Panc1 (cell line): ENCODE data around the gene GGTLC1. TPM values are rescaled to one million over a fixed set of nuclear protein-coding genes. Genes with fewer than 3 reads are reported as not detected.
"Not testable (repeated sequence)": the region's sequence is repeated elsewhere in the genome, so short reads cannot be mapped to it uniquely, and the experiment has no call there.

Experiments
- ATAC-seq: fragments of 200-7000 bp; cut with Tn5 transposase; 2 replicates; pipeline ENCODE4 v1.9.1; 2020; ENCODE audit warnings: mild to moderate bottlenecking, moderate library complexity
- BruUV-seq: library from RNA; stranded (reverse); fragments of 400-500 nt; replicated peaks from 2 replicates; lab custom pipeline; 2021; lab: Mats Ljungman, UMichigan
- CTCF ChIA-PET: fragments of 300-600 bp; sonication (Branson Sonifier 250); formaldehyde crosslinking; loops from one replicate; lab custom pipeline; 2022; ENCODE audit warnings: antibody characterized with exemption; lab: Charles Lee
- POLR2A ChIA-PET: fragments of 300-600 bp; sonication (Branson Sonifier 250); formaldehyde crosslinking; loops from one replicate; lab custom pipeline; 2022; ENCODE audit warnings: antibody characterized with exemption; lab: Charles Lee
- DNase-seq: peaks from one replicate; pipeline ENCODE4 v3.0.0-alpha.2; 2010; ENCODE audit warnings: low read depth, low spot score
- H3K27ac ChIP-seq: 2 replicates; pipeline ENCODE4 v1.5.1; 2011; ENCODE audit warnings: mild to moderate bottlenecking, low read length, inconsistent platforms
- H3K27me3 ChIP-seq: fragments of 200-500 bp; sonication (Bioruptor generic); 2 replicates; pipeline ENCODE4 v1.6.0; 2014; ENCODE audit warnings: low read length, inconsistent platforms; ENCODE audit not compliant: control insufficient read depth, insufficient read depth
- H3K36me3 ChIP-seq: fragments of 200-500 bp; sonication (Bioruptor generic); 2 replicates; pipeline ENCODE4 v1.5.1; 2014; ENCODE audit warnings: inconsistent platforms, mild to moderate bottlenecking, low read length, moderate library complexity; ENCODE audit not compliant: control insufficient read depth, insufficient read depth
- H3K4me1 ChIP-seq: 2 replicates; pipeline ENCODE4 v1.5.1; 2011; ENCODE audit warnings: inconsistent platforms, mild to moderate bottlenecking, low read length, moderate library complexity; ENCODE audit not compliant: control insufficient read depth, insufficient read depth
- H3K4me3 ChIP-seq, 2 experiments: 2 replicates each; pipeline ENCODE4 v1.5.1; 2011 to 2012; ENCODE audit warnings: low read depth in 2 of 2, low read length in 2 of 2, mild to moderate bottlenecking in 2 of 2, inconsistent platforms in 1 of 2, moderate library complexity in 1 of 2
- H3K9me3 ChIP-seq: fragments of 200-500 bp; sonication (Bioruptor generic); 2 replicates; pipeline ENCODE4 v1.5.1; 2014; ENCODE audit warnings: low read depth, mild to moderate bottlenecking, inconsistent platforms, low read length, moderate library complexity; ENCODE audit not compliant: control insufficient read depth, insufficient read depth
- CTCF ChIP-seq: fragments of 450-650 bp; IDR thresholded peaks from 2 replicates; pipeline ENCODE4 v1.5.1; 2017; ENCODE audit warnings: mild to moderate bottlenecking
- POLR2AphosphoS5 ChIP-seq: IDR thresholded peaks from 2 replicates; pipeline ENCODE4 v1.6.1; 2012; ENCODE audit warnings: mild to moderate bottlenecking, low read depth, low read length, moderate library complexity
- REST ChIP-seq, 2 experiments: IDR thresholded peaks; 2 replicates each; pipeline ENCODE4 v1.6.1; 2011 to 2012; ENCODE audit warnings: low read depth in 2 of 2, control low read depth in 1 of 2, low read length in 1 of 2, mild to moderate bottlenecking in 1 of 2, moderate library complexity in 1 of 2; ENCODE audit not compliant: insufficient read depth in 1 of 2
- SIN3A ChIP-seq: IDR thresholded peaks from 2 replicates; pipeline ENCODE4 v1.6.1; 2012; ENCODE audit warnings: low read depth, mild to moderate bottlenecking, low read length, moderate library complexity, borderline replicate concordance; ENCODE audit not compliant: insufficient read depth
- TCF7L2 ChIP-seq: IDR thresholded peaks from 2 replicates; pipeline ENCODE4 v1.6.1; 2011; ENCODE audit warnings: mild to moderate bottlenecking, low read depth, low read length, inconsistent platforms
- in situ Hi-C: cut with HindIII; loops from 2 replicates; pipeline ENCODE4 v1.10.0; 2016; ENCODE audit warnings: low sequenced_read_pairs, low pct_unique_long_range_greater_than_20kb
- intact Hi-C: fragments of 100-400 bp; cut with micrococcal nuclease; formaldehyde crosslinking; loops from one replicate; pipeline ENCODE4 v1.10.0; 2022; ENCODE audit not compliant: unreplicated experiment
- total RNA-seq: library from RNA; stranded (reverse); gene quantifications from one replicate; pipeline ENCODE4 v1.2.1, GENCODE V29; 2021; ENCODE audit not compliant: unreplicated experiment

Gene GGTLC1
- total RNA-seq, 1 experiment from 2014 or later, result 0.18 TPM

- peak; percentile 38; the same call in 1 of the 2 replicates for TF ChIP-seq CTCF
- DNase-seq, POLR2A ChIA-PET, H3K27ac ChIP-seq, H3K4me1 ChIP-seq, CTCF ChIA-PET, H3K4me3 ChIP-seq, in situ Hi-C loops, intact Hi-C loops, H3K36me3 ChIP-seq, H3K9me3 ChIP-seq, BruUV-seq, ATAC-seq, H3K27me3 ChIP-seq: not testable (repeated sequence)
Measured at GRCh38 chr20:23978457-23978856, 10.1 kb downstream of the GGTLC1 start.

- ChIA-PET POLR2A (no interaction called here), CTCF (no interaction called here)
- in situ Hi-C loops, result no loop called here
Measured at GRCh38 chr20:23974966-23975365, 13.6 kb downstream of the GGTLC1 start.

More at GRCh38 chr20:23974966-23975365, 13.6 kb downstream of the GGTLC1 start:
- Histone ChIP-seq H3K4me1 (no peaks in the 10 kb centered on the region), H3K27me3 (peaks cover 5% of the 10 kb centered on the region; the same call in 1 of the 2 replicates), H3K4me3 (no peak overlapping the region), H3K36me3 (no peaks in the 10 kb centered on the region; the same call in 1 of the 2 replicates), H3K27ac (no peak overlapping the region), H3K9me3 (no peaks in the 10 kb centered on the region)
- no TSS peak for BruUV-seq
- intact Hi-C loops, result no loop called here
- no peak for DNase-seq
- TF ChIP-seq SIN3A (no peak), CTCF (no peak), POLR2AphosphoS5 (no peak), TCF7L2 (no peak), REST (IDR thresholded peaks at IDR 0.05; ENCODE audit: insufficient read depth in 1 of 2, low read depth in 2 of 2, low read length in 1 of 2) (no peak)
- ATAC-seq, result no peak
